GM12878 (cell line): ENCODE data around the gene SMG6. TPM values are rescaled to one million over a fixed set of nuclear protein-coding genes. Genes with fewer than 3 reads are reported as not detected.

Experiments used
- ATAC-seq: fragments of 200-7000 bp; cut with Tn5 transposase; 3 replicates; pipeline ENCODE4 v1.9.1; 2020; ENCODE audit warnings: mild to moderate bottlenecking, moderate library complexity
- BruUV-seq: library from RNA; stranded (reverse); fragments of 400-500 nt; replicated peaks from 2 replicates; lab custom pipeline; 2021; lab: Mats Ljungman, UMichigan
- CTCF ChIA-PET: fragments of 300-600 bp; sonication (Branson Sonifier 250); formaldehyde crosslinking; extraction: SDS; loops from one replicate; lab custom pipeline; 2021; ENCODE audit warnings: inconsistent platforms; lab: Yijun Ruan, JAX
- POLR2A ChIA-PET: fragments of 350-600 bp; formaldehyde crosslinking; extraction: SDS; loops from one replicate; lab custom pipeline; 2021; ENCODE audit warnings: inconsistent platforms; lab: Charles Lee
- RAD21 ChIA-PET: fragments of 300-600 bp; sonication (Branson Sonifier 250); formaldehyde crosslinking; loops from one replicate; lab custom pipeline; 2023; ENCODE audit warnings: antibody characterized with exemption; ENCODE audit not compliant: unreplicated experiment; lab: Charles Lee
- SMC1A ChIA-PET: fragments of 300-600 bp; sonication (Branson Sonifier 250); formaldehyde crosslinking; loops from one replicate; lab custom pipeline; 2023; ENCODE audit not compliant: unreplicated experiment, uncharacterized antibody; lab: Charles Lee
- DNase-seq: peaks from one replicate; pipeline ENCODE4 v3.0.0-alpha.2; 2011; ENCODE audit warnings: low read depth, low spot score
- FAIRE-seq: peaks from 3 replicates; lab custom pipeline; 2011; peaks lifted over from hg19 to GRCh38; lab: Jason Lieb, UNC
- H2AFZ ChIP-seq: 2 replicates; pipeline ENCODE4 v1.6.0; 2011; ENCODE audit warnings: low read depth, low read length, control low read depth; ENCODE audit not compliant: control insufficient read depth
- H3K27ac ChIP-seq: 2 replicates; pipeline ENCODE4 v1.5.1; 2011; ENCODE audit warnings: control low read depth; ENCODE audit not compliant: control insufficient read depth, insufficient read depth
- H3K27me3 ChIP-seq, 2 experiments: replicated peaks in 1 of 2; 2 replicates each; pipeline versions ENCODE4 v1.6.0 to v1.6.1; 2011; ENCODE audit warnings: low read length in 1 of 2; ENCODE audit not compliant: control insufficient read depth in 2 of 2, insufficient read depth in 2 of 2
- H3K36me3 ChIP-seq, 2 experiments: 2 replicates each; pipeline ENCODE4 v1.5.1; 2011; ENCODE audit warnings: low read length in 1 of 2; ENCODE audit not compliant: control insufficient read depth in 2 of 2, insufficient read depth in 2 of 2
- H3K4me1 ChIP-seq: 2 replicates; pipeline ENCODE4 v1.6.1; 2011; ENCODE audit warnings: mild to moderate bottlenecking, low read length, moderate library complexity, mixed read lengths; ENCODE audit not compliant: control insufficient read depth, insufficient read depth
- H3K4me2 ChIP-seq: 2 replicates; pipeline ENCODE4 v1.6.0; 2011; ENCODE audit warnings: control low read depth; ENCODE audit not compliant: control insufficient read depth, insufficient read depth
- H3K4me3 ChIP-seq: fragments of 200-600 bp; sonication (generic); 2 replicates; pipeline ENCODE4 v1.5.1; 2016
- H3K79me2 ChIP-seq: 2 replicates; pipeline ENCODE4 v1.6.0; 2011; ENCODE audit warnings: low read length; ENCODE audit not compliant: control insufficient read depth, insufficient read depth
- H3K9ac ChIP-seq: 2 replicates; pipeline ENCODE4 v1.8.0; 2011; ENCODE audit warnings: low read length, control low read depth, mixed read lengths; ENCODE audit not compliant: control insufficient read depth, insufficient read depth
- H3K9me3 ChIP-seq: replicated peaks from 3 replicates; pipeline ENCODE4 v1.5.1; 2011; ENCODE audit warnings: mild to moderate bottlenecking, low read length; ENCODE audit not compliant: control insufficient read depth, insufficient read depth
- H4K20me1 ChIP-seq: 2 replicates; pipeline ENCODE4 v1.6.0; 2011; ENCODE audit not compliant: control insufficient read depth, insufficient read depth
- BCL3 ChIP-seq: IDR thresholded peaks from 2 replicates; pipeline ENCODE4 v1.6.1; 2011; ENCODE audit warnings: borderline replicate concordance, low read depth, mild to moderate bottlenecking, moderate library complexity, low read length; ENCODE audit not compliant: insufficient read depth, poor library complexity, severe bottlenecking
- CBX3 ChIP-seq: fragments of 200-600 bp; sonication (generic); IDR thresholded peaks from 2 replicates; pipeline ENCODE4 v1.6.1; 2016; ENCODE audit warnings: low read depth, borderline replicate concordance
- E2F4 ChIP-seq: IDR thresholded peaks from 2 replicates; pipeline ENCODE4 v1.6.1; 2012; ENCODE audit warnings: low read depth, low read length, improper control_type of control experiment
- FOS ChIP-seq: IDR thresholded peaks from 3 replicates; pipeline ENCODE4 v1.6.1; 2011; ENCODE audit warnings: borderline replicate concordance; ENCODE audit not compliant: insufficient read length; ENCODE audit errors: extremely low read depth
- HSF1 ChIP-seq: fragments of 150-350 bp; IDR thresholded peaks from 2 replicates; pipeline ENCODE4 v1.6.1; 2014; ENCODE audit warnings: mild to moderate bottlenecking, low read depth, low read length
- PBX3 ChIP-seq: IDR thresholded peaks from 2 replicates; pipeline ENCODE4 v1.6.1; 2011; ENCODE audit warnings: mild to moderate bottlenecking, low read depth, low read length, moderate library complexity; ENCODE audit not compliant: insufficient replicate concordance
- SIN3A ChIP-seq: IDR thresholded peaks from 2 replicates; pipeline ENCODE4 v1.6.1; 2012; ENCODE audit warnings: low read depth, low read length, improper control_type of control experiment
- WRNIP1 ChIP-seq: IDR thresholded peaks from 2 replicates; pipeline ENCODE4 v1.6.1; 2011; ENCODE audit warnings: low read depth, low read length, improper control_type of control experiment, borderline replicate concordance
- WGBS: methylation state at CpG from one replicate; pipeline ENCODE4 v1.1.6; 2016; ENCODE audit warnings: low lambda C conversion rate; ENCODE audit not compliant: insufficient replicate concordance, insufficient coverage; ENCODE audit errors: missing lambda C conversion rate; 5-methylcytosine and 5-hydroxymethylcytosine counted together
- in situ Hi-C: fragments of 300-500 bp; cut with MboI; formaldehyde crosslinking; loops from 9 replicates; pipeline ENCODE4 v1.14.3; 2018; ENCODE audit warnings: mixed read lengths
- intact Hi-C: fragments of 100-400 bp; cut with micrococcal nuclease; formaldehyde crosslinking; loops from one replicate; pipeline ENCODE4 v1.14.2; 2022; ENCODE audit not compliant: unreplicated experiment
- polyA plus RNA-seq, 11 experiments: library from polyadenylated mRNA; depleted of rRNA in 4 of 11; unstranded in 6 of 11; stranded (reverse) in 5 of 11; fragments of >200 nt; fragmentation: Nextera tagmentation in 4 of 11; fragmentation: Illumina TruSeq in 1 of 11; extraction: Ambion mirVana in 4 of 11; extraction: Trizol in 1 of 11; gene quantifications; 1 replicate in 1 of 11; 2 replicates in 10 of 11; pipeline versions ENCODE4 v1.2.1 to v1.2.3, GENCODE V29; 2011 to 2016; ENCODE audit warnings: inconsistent platforms in 2 of 11, missing spikeins in 2 of 11, low read depth in 1 of 11
- total RNA-seq, 4 experiments: library from RNA; depleted of rRNA in 3 of 4; stranded (reverse); fragments of >200 nt in 3 of 4; fragmentation: Illumina TruSeq in 1 of 4; extraction: Trizol in 1 of 4; gene quantifications; 2 replicates each; pipeline versions ENCODE4 v1.2.1 to v1.2.3, GENCODE V29; 2013 to 2021
- TF ChIP-seq, protein P1 (sequence below): fragments of 450-650 bp; IDR thresholded peaks from 2 replicates; pipeline ENCODE4 v1.6.1; 2018; ENCODE audit warnings: mild to moderate bottlenecking, low read depth, moderate library complexity; ENCODE audit not compliant: partially characterized antibody
- TF ChIP-seq, protein P2 (sequence below): IDR thresholded peaks from 2 replicates; pipeline ENCODE4 v1.6.1; 2011; ENCODE audit warnings: borderline replicate concordance, low read depth, mild to moderate bottlenecking, moderate library complexity, mixed read lengths, low read length; ENCODE audit not compliant: insufficient read depth; ENCODE audit errors: extremely low read length
- TF ChIP-seq, protein P3 (sequence below): IDR thresholded peaks from 2 replicates; pipeline ENCODE4 v1.6.1; 2012; ENCODE audit warnings: low read length, inconsistent platforms

Gene SMG6
- total and polyA plus RNA-seq, 10 of the 15 experiments (the other 5 are each of a cell fraction or from before 2014, with no cell fraction given), result 0.58 to 28.7 (median 15.7) TPM

GRCh38 chr17:2064147-2064489, 239.5 kb downstream of the SMG6 start:
- SMC1A ChIA-PET, result interaction anchor here (0.6 to 3.9 kb wide), 13 partner anchors 18 to 181 kb away, joined by 3 to 27 read pairs (median 3); no protein-coding TSS in a partner anchor
- no TSS peak for BruUV-seq
- Histone ChIP-seq H3K9ac (no peak overlapping the region), H3K4me3 (no peak overlapping the region), H3K27ac (peak overlapping the region; percentile 34), H2AFZ (no peak overlapping the region), H3K27me3 (no peaks in the 10 kb centered on the region), H3K9me3 (no peaks in the 10 kb centered on the region), H3K36me3 (peaks cover 24 to 33% of the 10 kb centered on the region in 2 experiments), H3K4me1 (peaks cover 44% of the 10 kb centered on the region), H4K20me1 (no peaks in the 10 kb centered on the region), H3K4me2 (no peak overlapping the region), H3K79me2 (peaks cover 12% of the 10 kb centered on the region)
- no peak for FAIRE-seq
- 22% methylated on average over 5 of the region's 5 CpGs for WGBS
- CTCF ChIA-PET, result interaction anchor here (0.7 to 2.6 kb wide), 12 partner anchors 18 to 203 kb away, joined by 3 to 19 read pairs (median 4); no protein-coding TSS in a partner anchor
- in situ Hi-C loops (loop anchor here (10.0 kb wide), 1 partner anchor 181 kb away; no protein-coding TSS in a partner anchor), intact Hi-C loops (no loop called here)
- RAD21 ChIA-PET, result interaction anchor here (1.0 to 2.9 kb wide), 7 partner anchors 9 to 181 kb away, joined by 3 to 12 read pairs (median 4); partner anchors contain the start of gene HIC1
- POLR2A ChIA-PET, result interaction anchor here (12.5 kb wide), 1 partner anchor 23 kb away, joined by 148 read pairs; no protein-coding TSS in a partner anchor
- no peak for ATAC-seq
- no peak for DNase-seq
- TF ChIP-seq, protein P1, sequence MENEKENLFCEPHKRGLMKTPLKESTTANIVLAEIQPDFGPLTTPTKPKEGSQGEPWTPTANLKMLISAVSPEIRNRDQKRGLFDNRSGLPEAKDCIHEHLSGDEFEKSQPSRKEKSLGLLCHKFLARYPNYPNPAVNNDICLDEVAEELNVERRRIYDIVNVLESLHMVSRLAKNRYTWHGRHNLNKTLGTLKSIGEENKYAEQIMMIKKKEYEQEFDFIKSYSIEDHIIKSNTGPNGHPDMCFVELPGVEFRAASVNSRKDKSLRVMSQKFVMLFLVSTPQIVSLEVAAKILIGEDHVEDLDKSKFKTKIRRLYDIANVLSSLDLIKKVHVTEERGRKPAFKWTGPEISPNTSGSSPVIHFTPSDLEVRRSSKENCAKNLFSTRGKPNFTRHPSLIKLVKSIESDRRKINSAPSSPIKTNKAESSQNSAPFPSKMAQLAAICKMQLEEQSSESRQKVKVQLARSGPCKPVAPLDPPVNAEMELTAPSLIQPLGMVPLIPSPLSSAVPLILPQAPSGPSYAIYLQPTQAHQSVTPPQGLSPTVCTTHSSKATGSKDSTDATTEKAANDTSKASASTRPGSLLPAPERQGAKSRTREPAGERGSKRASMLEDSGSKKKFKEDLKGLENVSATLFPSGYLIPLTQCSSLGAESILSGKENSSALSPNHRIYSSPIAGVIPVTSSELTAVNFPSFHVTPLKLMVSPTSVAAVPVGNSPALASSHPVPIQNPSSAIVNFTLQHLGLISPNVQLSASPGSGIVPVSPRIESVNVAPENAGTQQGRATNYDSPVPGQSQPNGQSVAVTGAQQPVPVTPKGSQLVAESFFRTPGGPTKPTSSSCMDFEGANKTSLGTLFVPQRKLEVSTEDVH, result no peak
- TF ChIP-seq FOS (no peak), SIN3A (no peak), WRNIP1 (no peak), HSF1 (no peak), CBX3 (no peak), PBX3 (no peak), E2F4 (no peak), BCL3 (no peak)
- TF ChIP-seq, protein P2, sequence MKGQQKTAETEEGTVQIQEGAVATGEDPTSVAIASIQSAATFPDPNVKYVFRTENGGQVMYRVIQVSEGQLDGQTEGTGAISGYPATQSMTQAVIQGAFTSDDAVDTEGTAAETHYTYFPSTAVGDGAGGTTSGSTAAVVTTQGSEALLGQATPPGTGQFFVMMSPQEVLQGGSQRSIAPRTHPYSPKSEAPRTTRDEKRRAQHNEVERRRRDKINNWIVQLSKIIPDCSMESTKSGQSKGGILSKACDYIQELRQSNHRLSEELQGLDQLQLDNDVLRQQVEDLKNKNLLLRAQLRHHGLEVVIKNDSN, result no peak
- TF ChIP-seq, protein P3, sequence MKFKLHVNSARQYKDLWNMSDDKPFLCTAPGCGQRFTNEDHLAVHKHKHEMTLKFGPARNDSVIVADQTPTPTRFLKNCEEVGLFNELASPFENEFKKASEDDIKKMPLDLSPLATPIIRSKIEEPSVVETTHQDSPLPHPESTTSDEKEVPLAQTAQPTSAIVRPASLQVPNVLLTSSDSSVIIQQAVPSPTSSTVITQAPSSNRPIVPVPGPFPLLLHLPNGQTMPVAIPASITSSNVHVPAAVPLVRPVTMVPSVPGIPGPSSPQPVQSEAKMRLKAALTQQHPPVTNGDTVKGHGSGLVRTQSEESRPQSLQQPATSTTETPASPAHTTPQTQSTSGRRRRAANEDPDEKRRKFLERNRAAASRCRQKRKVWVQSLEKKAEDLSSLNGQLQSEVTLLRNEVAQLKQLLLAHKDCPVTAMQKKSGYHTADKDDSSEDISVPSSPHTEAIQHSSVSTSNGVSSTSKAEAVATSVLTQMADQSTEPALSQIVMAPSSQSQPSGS, result no peak
